Karpas-422 (cell line): ENCODE measurements around the gene CD200R1L. TPM values are rescaled to one million over a fixed set of nuclear protein-coding genes. Genes with fewer than 3 reads are reported as not detected.
A peak's percentile ranks its signal among the peaks of the same experiment; 100 is the strongest.

Source experiments
- DNase-seq: peaks from one replicate; pipeline ENCODE4 v3.0.0-alpha.2; 2015
- H2AFZ ChIP-seq: fragments of 200-600 bp; sonication (generic); 2 replicates; pipeline ENCODE4 v1.6.1; 2014; ENCODE audit warnings: antibody characterized with exemption, low read length, mixed read lengths
- H3K27ac ChIP-seq: fragments of 200-600 bp; sonication (generic); 2 replicates; pipeline ENCODE4 v1.5.1; 2014; ENCODE audit warnings: mild to moderate bottlenecking, low read length, moderate library complexity
- H3K27me3 ChIP-seq: fragments of 200-600 bp; sonication (generic); 2 replicates; pipeline ENCODE4 v1.6.1; 2014; ENCODE audit warnings: low read length, mixed read lengths
- H3K36me3 ChIP-seq: fragments of 200-600 bp; sonication (generic); 2 replicates; pipeline ENCODE4 v1.6.1; 2014; ENCODE audit warnings: low read length, mixed read lengths; ENCODE audit not compliant: insufficient read depth
- H3K4me1 ChIP-seq: fragments of 200-600 bp; sonication (generic); 2 replicates; pipeline ENCODE4 v1.6.1; 2014; ENCODE audit warnings: mild to moderate bottlenecking, low read length, mixed read lengths
- H3K4me2 ChIP-seq: fragments of 200-600 bp; sonication (generic); 2 replicates; pipeline ENCODE4 v1.6.1; 2014; ENCODE audit warnings: low read length, low read depth, mild to moderate bottlenecking; ENCODE audit not compliant: poor library complexity, severe bottlenecking
- H3K4me3 ChIP-seq: fragments of 200-600 bp; sonication (generic); 2 replicates; pipeline ENCODE4 v1.5.1; 2014; ENCODE audit warnings: mild to moderate bottlenecking, antibody characterized with exemption, low read length, mixed read lengths
- H3K79me2 ChIP-seq: fragments of 200-600 bp; sonication (generic); 2 replicates; pipeline ENCODE4 v1.6.1; 2014; ENCODE audit warnings: mild to moderate bottlenecking, low read length, mixed read lengths
- H3K9ac ChIP-seq: fragments of 200-600 bp; sonication (generic); 2 replicates; pipeline ENCODE4 v1.6.0; 2014; ENCODE audit warnings: low read length
- H3K9me2 ChIP-seq: fragments of 200-600 bp; sonication (generic), shearing (Covaris generic); replicated peaks from 2 replicates; pipeline ENCODE4 v1.6.0; 2014; ENCODE audit warnings: mild to moderate bottlenecking, low read length, moderate library complexity; ENCODE audit not compliant: insufficient read depth
- H3K9me3 ChIP-seq: fragments of 300-700, 200-600 bp; sonication (generic); 2 replicates; pipeline ENCODE4 v1.6.1; 2014; ENCODE audit warnings: low read length, mixed read lengths
- H4K20me1 ChIP-seq: fragments of 200-600 bp; sonication (generic); 2 replicates; pipeline ENCODE4 v1.6.1; 2014; ENCODE audit warnings: mild to moderate bottlenecking, antibody characterized with exemption, low read length, low read depth; ENCODE audit not compliant: insufficient read depth
- total RNA-seq: library from RNA; depleted of rRNA; stranded (reverse); fragments of >200 nt; shearing (Covaris generic); gene quantifications from 2 replicates; pipeline ENCODE4 v1.2.3, GENCODE V29; 2014; ENCODE audit warnings: low replicate concordance; rRNA removed

Gene CD200R1L, protein sequence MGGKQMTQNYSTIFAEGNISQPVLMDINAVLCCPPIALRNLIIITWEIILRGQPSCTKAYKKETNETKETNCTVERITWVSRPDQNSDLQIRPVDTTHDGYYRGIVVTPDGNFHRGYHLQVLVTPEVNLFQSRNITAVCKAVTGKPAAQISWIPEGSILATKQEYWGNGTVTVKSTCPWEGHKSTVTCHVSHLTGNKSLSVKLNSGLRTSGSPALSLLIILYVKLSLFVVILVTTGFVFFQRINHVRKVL
- total RNA-seq: not detected in 2 replicates

DNA sequence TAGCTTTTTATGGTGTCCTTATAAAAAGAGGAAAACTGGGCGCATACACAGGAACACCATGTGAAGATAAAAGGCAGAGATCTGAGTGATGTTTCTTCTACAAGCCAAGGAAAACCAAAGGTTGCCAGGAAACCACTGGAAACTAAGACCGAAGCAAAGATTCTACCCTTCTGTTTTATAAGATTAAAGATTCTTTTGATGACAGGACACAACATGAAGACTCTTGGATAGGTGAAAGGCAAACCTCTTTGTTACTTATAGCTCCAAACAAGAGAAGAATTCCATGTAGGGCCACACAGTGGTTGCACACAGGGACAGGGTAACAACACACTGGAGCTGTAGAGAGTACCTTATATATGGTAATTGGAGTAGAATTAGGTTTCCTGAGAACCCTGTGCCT, at the start of gene CD200R1L:
Gene CD200R1L, minus strand, starts transcription at position 101 of the 400 bp plus-strand sequence. CDS start 17,497 bp downstream, outside the sequence.
- no peaks in the 10 kb centered on the region for H4K20me1 ChIP-seq
- no peaks in the 10 kb centered on the region for H3K9me2 ChIP-seq
- H3K79me2 ChIP-seq: no peaks in the 10 kb centered on the region
- 0 out of 2 replicates have a peak within 1 kb of the TSS, but pooled peaks have one; percentile 72 for H2AFZ ChIP-seq
- no peak within 1 kb of the TSS for H3K27ac ChIP-seq
- H3K27me3 ChIP-seq: no peaks in the 10 kb centered on the region
- no peak within 1 kb of the TSS for H3K4me3 ChIP-seq
- H3K9me3 ChIP-seq: no peaks in the 10 kb centered on the region
- DNase-seq: no peak
- peaks cover 9% of the 10 kb centered on the region for H3K4me1 ChIP-seq
- peak within 1 kb of the TSS; percentile 31 for H3K4me2 ChIP-seq
- H3K36me3 ChIP-seq: no peaks in the 10 kb centered on the region
- no peak within 1 kb of the TSS for H3K9ac ChIP-seq

DNA sequence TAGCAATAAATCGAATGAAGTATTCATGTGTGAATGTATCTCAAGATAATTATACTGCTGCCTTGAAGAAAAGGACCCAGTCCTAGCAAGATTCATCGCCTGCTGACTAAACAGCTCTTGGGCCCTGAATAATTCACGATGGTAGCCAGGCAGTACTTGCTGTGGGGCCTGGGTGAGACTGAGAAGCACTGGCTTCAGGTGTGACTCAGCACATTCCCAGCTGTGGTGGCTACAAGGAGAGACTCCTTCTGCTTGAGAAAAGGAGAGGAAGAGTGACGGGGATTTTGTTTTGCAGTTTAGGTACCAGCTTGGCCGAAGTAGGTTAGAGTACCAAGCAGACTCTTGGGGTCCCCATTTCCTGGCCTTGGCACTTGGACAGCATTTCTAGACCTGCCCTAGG, 47.6 kb upstream of the CD200R1L start:
- H3K4me1 ChIP-seq: peaks cover 2% of the 10 kb centered on the region
- H3K36me3 ChIP-seq: no peaks in the 10 kb centered on the region
- no peak overlapping the region for H3K4me2 ChIP-seq
- no peaks in the 10 kb centered on the region for H3K9me3 ChIP-seq
- H3K9ac ChIP-seq: no peak overlapping the region
- no peak overlapping the region for H2AFZ ChIP-seq
- no peaks in the 10 kb centered on the region for H3K9me2 ChIP-seq
- DNase-seq: no peak
- H3K79me2 ChIP-seq: no peaks in the 10 kb centered on the region
- H4K20me1 ChIP-seq: no peaks in the 10 kb centered on the region
- H3K4me3 ChIP-seq: no peak overlapping the region
- H3K27me3 ChIP-seq: no peaks in the 10 kb centered on the region
- H3K27ac ChIP-seq: no peak overlapping the region

GRCh38 chr3:112889357-112889756, 42.7 kb upstream of the CD200R1L start:
- Histone ChIP-seq H3K9me3 (no peaks in the 10 kb centered on the region), H3K36me3 (no peaks in the 10 kb centered on the region), H3K79me2 (no peaks in the 10 kb centered on the region), H3K4me3 (no peak overlapping the region), H2AFZ (no peak overlapping the region), H3K4me2 (peak overlapping the region; percentile 60), H3K27me3 (no peaks in the 10 kb centered on the region), H3K9ac (no peak overlapping the region), H3K4me1 (peaks cover 14% of the 10 kb centered on the region), H3K27ac (no peak overlapping the region), H3K9me2 (no peaks in the 10 kb centered on the region), H4K20me1 (no peaks in the 10 kb centered on the region)
- DNase-seq: no peak

- H3K4me3 ChIP-seq: no peak overlapping the region
- H3K9ac ChIP-seq: no peak overlapping the region
- no peaks in the 10 kb centered on the region for H3K36me3 ChIP-seq
- no peak overlapping the region for H2AFZ ChIP-seq
- no peak for DNase-seq
- H3K4me2 ChIP-seq: peak overlapping the region; percentile 60
- peaks cover 14% of the 10 kb centered on the region for H3K4me1 ChIP-seq
- no peaks in the 10 kb centered on the region for H3K27me3 ChIP-seq
- no peaks in the 10 kb centered on the region for H3K9me3 ChIP-seq
- H3K79me2 ChIP-seq: no peaks in the 10 kb centered on the region
- H3K9me2 ChIP-seq: no peaks in the 10 kb centered on the region
- H4K20me1 ChIP-seq: no peaks in the 10 kb centered on the region
- no peak overlapping the region for H3K27ac ChIP-seq
These were observed 41.9 kb upstream of the CD200R1L start for GRCh38 chr3:112888381-112889085.

DNA sequence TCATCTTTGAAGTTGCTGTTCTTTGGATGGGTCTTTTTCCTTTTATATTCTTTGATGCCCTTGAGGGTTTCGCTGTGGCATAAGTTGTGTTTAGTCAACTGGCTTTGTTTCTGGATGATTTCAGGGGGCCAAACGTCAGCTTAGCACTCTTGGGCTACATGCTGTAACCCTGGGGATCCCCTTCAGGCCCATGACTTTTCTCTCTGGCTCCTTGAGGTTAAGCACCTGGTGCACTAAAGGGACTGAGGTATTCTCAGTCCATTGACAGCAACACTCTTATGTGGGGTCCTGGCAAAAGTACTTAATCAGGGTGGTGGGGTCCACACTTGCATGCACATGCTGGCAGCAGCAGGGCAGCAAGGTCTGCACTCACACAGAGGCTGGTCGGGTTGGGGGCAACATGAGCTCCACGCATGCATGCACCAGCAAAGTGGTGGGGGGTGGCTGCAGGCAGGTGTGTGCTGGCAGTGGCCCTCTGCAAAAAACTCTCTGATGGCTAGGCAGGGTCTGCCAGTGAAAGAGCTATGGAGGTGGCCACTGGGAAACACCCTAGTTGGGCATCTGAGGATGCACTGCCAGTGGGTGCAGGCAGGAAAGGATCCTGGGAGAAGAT, 38.1 kb upstream of the CD200R1L start:
- H3K4me3 ChIP-seq: no peak overlapping the region
- H3K9me2 ChIP-seq: no peaks in the 10 kb centered on the region
- H2AFZ ChIP-seq: no peak overlapping the region
- H4K20me1 ChIP-seq: no peaks in the 10 kb centered on the region
- no peak overlapping the region for H3K9ac ChIP-seq
- peaks cover 14% of the 10 kb centered on the region for H3K4me1 ChIP-seq
- H3K79me2 ChIP-seq: no peaks in the 10 kb centered on the region
- no peaks in the 10 kb centered on the region for H3K27me3 ChIP-seq
- no peaks in the 10 kb centered on the region for H3K9me3 ChIP-seq
- H3K4me2 ChIP-seq: no peak overlapping the region
- no peak for DNase-seq
- H3K27ac ChIP-seq: no peak overlapping the region
- H3K36me3 ChIP-seq: no peaks in the 10 kb centered on the region

DNA sequence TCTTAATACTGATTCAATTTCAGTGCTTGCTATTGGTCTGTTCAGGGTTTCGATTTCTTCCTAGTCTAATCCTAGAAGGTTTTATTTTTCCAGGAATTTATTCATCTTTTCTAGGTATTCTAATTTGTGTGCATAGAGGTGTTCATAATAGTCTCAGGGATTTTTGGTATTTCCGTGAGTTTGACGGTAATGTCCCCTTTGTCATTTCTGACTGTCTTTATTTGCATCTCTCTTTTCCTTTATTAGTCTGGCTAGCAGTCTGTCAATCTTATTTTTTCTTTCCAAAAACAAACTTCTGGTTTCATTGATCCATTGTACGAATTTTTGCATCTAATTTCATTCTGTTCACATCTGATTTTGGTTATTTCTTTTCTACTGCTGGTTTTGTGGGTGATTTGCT, 35.2 kb upstream of the CD200R1L start:
- H3K9me3 ChIP-seq: no peaks in the 10 kb centered on the region
- H3K36me3 ChIP-seq: no peaks in the 10 kb centered on the region
- no peaks in the 10 kb centered on the region for H3K79me2 ChIP-seq
- DNase-seq: no peak
- no peak overlapping the region for H3K27ac ChIP-seq
- no peak overlapping the region for H2AFZ ChIP-seq
- H3K27me3 ChIP-seq: no peaks in the 10 kb centered on the region
- no peak overlapping the region for H3K4me3 ChIP-seq
- H3K9ac ChIP-seq: no peak overlapping the region
- no peaks in the 10 kb centered on the region for H4K20me1 ChIP-seq
- H3K4me1 ChIP-seq: no peaks in the 10 kb centered on the region
- H3K4me2 ChIP-seq: no peak overlapping the region
- no peaks in the 10 kb centered on the region for H3K9me2 ChIP-seq

DNA sequence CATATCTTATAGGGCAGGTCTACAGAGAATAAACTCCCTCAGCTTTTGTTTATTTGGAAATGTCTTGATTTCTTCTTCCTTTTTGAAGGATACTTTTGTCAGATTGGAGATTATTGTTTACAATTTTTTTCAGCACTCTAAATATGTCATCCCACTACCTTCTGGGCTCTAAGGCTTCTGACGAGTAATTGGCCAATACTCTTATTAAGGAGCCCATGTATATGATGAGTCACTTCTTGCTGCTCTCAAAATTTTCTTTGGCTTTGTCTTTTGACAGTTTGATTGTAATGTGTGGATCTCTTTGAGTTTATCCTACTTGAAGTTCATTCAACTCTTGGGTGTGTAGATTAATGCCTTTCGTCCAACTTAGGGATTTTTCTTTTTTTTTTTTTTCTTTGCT, 28.9 kb upstream of the CD200R1L start:
- no peaks in the 10 kb centered on the region for H4K20me1 ChIP-seq
- H3K27ac ChIP-seq: no peak overlapping the region
- no peak overlapping the region for H3K9ac ChIP-seq
- peaks cover 5% of the 10 kb centered on the region; the same call in 1 of the 2 replicates for H3K9me3 ChIP-seq
- DNase-seq: no peak
- H2AFZ ChIP-seq: no peak overlapping the region
- H3K4me1 ChIP-seq: peaks cover 25% of the 10 kb centered on the region
- no peaks in the 10 kb centered on the region for H3K79me2 ChIP-seq
- no peaks in the 10 kb centered on the region for H3K9me2 ChIP-seq
- no peaks in the 10 kb centered on the region for H3K36me3 ChIP-seq
- no peaks in the 10 kb centered on the region for H3K27me3 ChIP-seq
- H3K4me3 ChIP-seq: no peak overlapping the region
- H3K4me2 ChIP-seq: no peak overlapping the region

- H3K9ac ChIP-seq: no peak overlapping the region
These were observed 28.1 kb upstream of the CD200R1L start for GRCh38 chr3:112874725-112875124.

More at GRCh38 chr3:112874725-112875124, 28.1 kb upstream of the CD200R1L start:
- no peak for DNase-seq
- Histone ChIP-seq H3K4me2 (peak overlapping the region; percentile 67), H3K9me2 (no peaks in the 10 kb centered on the region), H2AFZ (peak overlapping the region; percentile 77; the same call in 1 of the 2 replicates), H3K4me3 (no peak overlapping the region), H3K36me3 (no peaks in the 10 kb centered on the region), H3K9me3 (peaks cover 10% of the 10 kb centered on the region), H3K27ac (no peak overlapping the region), H3K79me2 (no peaks in the 10 kb centered on the region), H3K4me1 (peaks cover 25% of the 10 kb centered on the region), H4K20me1 (no peaks in the 10 kb centered on the region), H3K27me3 (no peaks in the 10 kb centered on the region)
